Fibroblast of skin of abdomen (primary cell): ENCODE results near the gene ATG16L2.
"Not testable (repeated sequence)": the region's sequence is repeated elsewhere in the genome, so short reads cannot be mapped to it uniquely, and the experiment has no call there.

ENCODE experiments used
- DNase-seq: peaks from one replicate; pipeline ENCODE4 v3.0.0-alpha.2; 2013

The ATG16L2 gene

DNA sequence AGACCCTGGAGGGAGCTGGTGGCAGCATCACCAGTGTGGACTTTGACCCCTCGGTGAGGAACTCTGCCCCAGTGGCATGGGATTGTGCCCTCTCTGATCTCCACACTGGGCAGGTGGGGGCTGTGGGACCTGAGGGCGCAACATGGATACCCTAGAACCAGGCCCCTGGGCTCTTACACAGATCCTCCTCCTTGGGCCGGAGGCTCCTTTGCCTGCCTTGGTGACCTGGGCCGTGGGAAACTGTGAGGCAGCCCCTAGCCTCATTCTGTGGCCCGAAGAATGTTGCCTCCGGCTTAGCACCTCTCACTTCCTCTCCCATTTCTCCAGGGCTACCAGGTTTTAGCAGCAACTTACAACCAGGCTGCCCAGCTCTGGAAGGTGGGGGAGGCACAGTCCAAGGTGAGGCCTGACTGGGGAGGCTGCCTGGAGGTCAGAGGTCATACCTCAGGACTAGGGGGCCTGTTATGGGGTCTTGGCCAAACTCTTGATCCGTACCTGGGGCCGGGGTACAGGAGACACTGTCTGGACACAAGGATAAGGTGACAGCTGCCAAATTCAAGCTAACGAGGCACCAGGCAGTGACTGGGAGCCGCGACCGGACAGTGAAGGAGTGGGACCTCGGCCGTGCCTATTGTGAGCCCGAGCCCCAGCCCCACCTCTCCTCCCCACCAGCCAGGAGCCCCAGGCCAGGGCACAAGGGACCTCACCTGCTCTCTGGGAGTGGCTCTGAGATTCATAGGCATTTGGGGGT is 12.2 kb downstream of the ATG16L2 start:
- DNase-seq, result no peak

GRCh38 chr11:72826942-72827480 is 12.8 kb downstream of the ATG16L2 start:
- DNase-seq, result no peak

- not testable (repeated sequence) for DNase-seq
These were observed 13.4 kb downstream of the ATG16L2 start for GRCh38 chr11:72827656-72828055.

DNA sequence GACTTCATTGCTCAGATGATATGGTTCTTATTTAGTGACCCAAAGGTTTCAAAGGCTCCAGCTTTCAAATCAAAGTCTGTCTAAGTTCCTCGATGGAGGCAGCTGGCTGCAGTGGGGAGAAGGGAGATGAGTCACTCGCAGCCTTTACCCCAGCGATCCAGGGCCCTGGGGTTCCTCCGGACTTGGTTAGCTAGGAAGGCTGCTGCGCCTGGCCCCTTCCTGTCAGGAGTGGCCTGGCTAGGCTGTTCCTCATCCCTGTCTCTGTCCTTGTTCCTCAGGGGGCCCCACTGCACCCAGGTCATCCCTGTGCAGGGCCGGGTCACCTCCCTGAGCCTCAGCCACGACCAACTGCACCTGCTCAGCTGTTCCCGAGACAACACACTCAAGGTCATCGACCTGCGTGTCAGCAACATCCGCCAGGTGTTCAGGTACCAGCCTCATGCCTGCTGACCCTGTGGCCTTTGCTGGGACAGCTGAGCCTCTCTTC is 13.9 kb downstream of the ATG16L2 start:
- no peak for DNase-seq

GRCh38 chr11:72828692-72829101 is 14.5 kb downstream of the ATG16L2 start:
- no peak for DNase-seq

- no peak for DNase-seq
These were observed 15.0 kb downstream of the ATG16L2 start for GRCh38 chr11:72829178-72829577.

- no peak for DNase-seq
These were observed 15.8 kb downstream of the ATG16L2 start for GRCh38 chr11:72829884-72830533.

- peak; percentile 72 for DNase-seq
These were observed 17.5 kb downstream of the ATG16L2 start for GRCh38 chr11:72831521-72832300.

GRCh38 chr11:72832301-72833082 is 18.3 kb downstream of the ATG16L2 start:
- no peak for DNase-seq

- no peak for DNase-seq
These were observed 19.0 kb downstream of the ATG16L2 start for GRCh38 chr11:72833083-72833733.

DNA sequence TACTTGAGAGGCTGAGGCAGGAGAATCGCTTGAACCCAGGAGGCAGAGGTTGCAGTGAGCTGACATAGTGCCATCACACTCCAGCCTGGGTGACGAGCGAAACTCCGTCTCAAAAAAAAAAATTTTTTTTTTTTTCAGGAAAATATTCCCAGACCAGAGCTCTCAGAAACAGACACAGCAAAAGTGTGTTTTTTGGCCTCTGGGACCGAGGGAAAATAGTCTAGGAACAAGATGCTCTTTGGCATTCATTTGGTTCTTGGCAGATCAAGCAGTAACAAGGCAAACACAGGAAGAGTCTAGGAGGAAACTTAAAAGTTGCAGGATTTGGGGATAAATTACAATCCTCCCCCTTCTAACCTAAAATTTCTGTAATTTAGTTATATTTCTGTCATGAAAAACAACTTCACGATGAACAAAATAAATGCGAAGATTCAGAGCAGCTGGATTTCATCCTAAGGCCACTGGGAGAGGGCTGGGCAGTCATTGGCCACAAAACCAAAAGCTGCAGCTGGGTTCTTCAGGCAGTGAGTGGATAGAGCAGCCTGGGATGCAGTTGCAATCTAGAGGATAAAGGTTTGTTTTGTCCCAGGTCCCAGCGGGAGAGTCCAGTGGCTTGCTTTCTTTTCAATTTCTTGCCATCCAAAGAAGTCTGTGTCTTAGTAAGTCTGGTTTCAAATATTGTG is 19.7 kb downstream of the ATG16L2 start:
- DNase-seq, result no peak

- no peak for DNase-seq
These were observed 20.7 kb downstream of the ATG16L2 start for GRCh38 chr11:72834905-72835304.

GRCh38 chr11:72836111-72836510 is 21.9 kb downstream of the ATG16L2 start:
- no peak for DNase-seq

DNA sequence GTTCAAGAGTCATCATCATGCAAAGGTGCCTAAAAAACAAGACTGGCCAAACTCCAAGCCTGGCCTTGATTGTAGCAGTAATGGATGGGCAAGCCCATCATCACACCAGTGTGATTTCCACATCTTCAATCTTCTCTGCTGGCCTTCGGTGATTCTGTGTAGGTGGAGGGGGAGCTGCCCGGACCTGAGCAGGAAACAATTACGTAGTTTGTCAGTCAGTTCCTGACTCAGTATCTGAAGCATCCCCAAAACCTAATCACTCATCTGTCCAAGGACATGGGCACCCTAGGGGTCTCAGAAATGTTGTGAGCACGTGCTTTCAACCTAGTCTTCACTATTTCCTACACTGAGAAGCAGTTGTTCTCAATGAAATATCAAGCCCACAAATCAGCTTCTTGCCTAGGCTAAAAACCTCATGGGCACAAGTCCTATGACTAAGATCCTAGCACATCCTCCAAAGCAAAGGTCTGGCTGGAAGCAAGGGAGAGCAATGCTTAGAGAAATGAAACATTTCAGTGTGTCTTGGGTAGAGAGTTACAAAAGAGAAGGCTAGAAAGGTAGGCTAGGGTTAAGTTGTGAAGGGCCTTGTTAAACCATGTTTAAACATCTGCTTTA is 24.6 kb downstream of the ATG16L2 start:
- DNase-seq, result no peak

- peak; percentile 90 for DNase-seq
These were observed 26.6 kb downstream of the ATG16L2 start for GRCh38 chr11:72840780-72841179.

GRCh38 chr11:72841397-72841796 is 27.2 kb downstream of the ATG16L2 start:
- DNase-seq, result no peak

GRCh38 chr11:72842126-72842525 is 27.9 kb downstream of the ATG16L2 start:
- DNase-seq, result no peak

GRCh38 chr11:72842653-72843330 is 28.6 kb downstream of the ATG16L2 start:
- no peak for DNase-seq

- DNase-seq, result peak; percentile 85
These were observed 30.1 kb downstream of the ATG16L2 start for GRCh38 chr11:72844356-72844755.
